ENCODE measurements around the gene FILIP1L. TPM values are rescaled to one million over a fixed set of nuclear protein-coding genes. Genes with fewer than 3 reads are reported as not detected.

FILIP1L gene
- total RNA-seq, 2 experiments from 2014 or later, result 0.25 to 0.44 TPM

DNA sequence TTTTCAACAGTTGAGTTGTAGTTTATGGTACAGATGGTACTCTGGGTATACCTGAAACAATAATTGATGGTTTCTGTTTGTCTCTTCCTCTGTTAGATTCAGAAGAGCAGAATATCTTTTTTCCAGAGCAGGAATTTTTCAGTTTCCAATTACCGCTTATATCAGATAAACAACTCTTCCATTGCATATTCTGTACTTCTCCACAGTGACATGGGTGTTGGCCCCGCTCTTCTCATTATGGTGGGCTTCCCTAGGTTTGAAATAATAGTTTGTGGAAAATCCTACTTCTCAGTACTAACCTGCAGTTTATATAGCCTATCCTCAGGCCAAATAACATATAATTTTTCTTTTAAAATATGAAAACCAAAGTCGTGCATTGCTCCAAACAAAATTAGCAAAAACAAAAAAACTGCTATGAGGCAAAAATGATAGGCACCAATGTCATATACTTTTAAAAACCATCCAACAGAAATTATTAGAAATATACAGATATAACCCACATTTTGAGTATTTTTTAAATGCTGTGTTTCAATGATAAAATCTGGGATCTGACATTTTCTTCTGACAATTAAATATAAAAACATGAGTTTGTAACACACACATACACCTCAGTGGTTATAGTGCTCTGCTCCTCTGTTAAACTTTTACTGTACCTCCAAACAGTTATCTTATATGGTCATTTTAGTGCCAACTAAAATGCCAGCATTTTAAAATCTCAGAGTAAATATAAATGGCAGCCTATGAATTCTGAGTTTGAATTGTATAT is 239.9 kb downstream of the FILIP1L start:
- ChIA-PET POLR2A (no interaction called here), CTCF (no interaction called here)
- peaks cover 25% of the 10 kb centered on the region for H3K4me1 Mint-ChIP-seq
- no peak overlapping the region for H3K27ac Mint-ChIP-seq
- H3K9me3 Mint-ChIP-seq, result no peaks in the 10 kb centered on the region
- H3K27me3 Mint-ChIP-seq, result peaks cover 36% of the 10 kb centered on the region
- H3K36me3 Mint-ChIP-seq (ENCODE audit: low read depth), result peaks cover 4% of the 10 kb centered on the region
- H3K4me3 Mint-ChIP-seq, result no peak overlapping the region
- no peak for DNase-seq

DNA sequence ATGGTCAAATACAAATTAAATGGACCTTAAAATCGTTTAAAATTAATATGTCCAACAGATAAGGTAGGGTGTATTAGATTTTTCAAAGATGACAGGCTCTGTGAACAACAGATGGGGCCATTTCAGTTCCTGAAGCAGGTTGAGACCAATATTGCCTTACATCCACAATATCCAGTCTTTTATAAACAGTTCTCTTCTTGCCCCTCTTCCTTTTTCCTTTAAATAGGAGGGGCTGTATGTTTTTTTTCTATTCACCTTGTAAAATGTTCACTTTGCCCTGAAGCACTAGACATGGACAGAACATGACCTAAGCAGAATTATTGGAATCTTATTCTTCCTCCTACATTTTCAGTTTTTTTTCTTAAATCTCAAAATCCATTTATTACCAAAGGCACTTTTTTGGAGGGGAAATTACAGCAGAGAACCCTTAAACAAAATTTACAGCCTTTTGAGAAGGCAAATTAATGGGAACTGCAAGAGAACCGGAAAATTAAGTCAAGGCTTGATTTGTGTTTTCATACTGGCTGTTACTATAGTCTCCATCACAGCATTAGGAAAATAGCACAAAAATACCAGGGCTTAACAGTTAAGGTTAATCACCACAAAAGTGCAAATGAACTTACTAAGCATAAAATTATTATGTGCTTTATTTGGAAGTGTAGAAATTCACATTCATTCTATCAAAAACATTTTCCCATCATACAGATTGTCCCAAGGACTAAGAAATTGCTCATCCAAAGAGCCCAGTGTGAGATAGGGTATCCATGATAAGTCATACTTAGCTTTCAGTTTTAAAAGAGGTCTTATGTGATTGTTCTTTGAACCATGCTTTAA is 240.8 kb downstream of the FILIP1L start:
- Mint-ChIP-seq H3K4me3 (no peak overlapping the region), H3K27me3 (peaks cover 35% of the 10 kb centered on the region), H3K9me3 (no peaks in the 10 kb centered on the region), H3K27ac (no peak overlapping the region), H3K36me3 (ENCODE audit: low read depth) (peaks cover 8% of the 10 kb centered on the region), H3K4me1 (peaks cover 30% of the 10 kb centered on the region)
- no peak for DNase-seq
- POLR2A ChIA-PET, result no interaction called here
- CTCF ChIA-PET, result no interaction called here

DNA sequence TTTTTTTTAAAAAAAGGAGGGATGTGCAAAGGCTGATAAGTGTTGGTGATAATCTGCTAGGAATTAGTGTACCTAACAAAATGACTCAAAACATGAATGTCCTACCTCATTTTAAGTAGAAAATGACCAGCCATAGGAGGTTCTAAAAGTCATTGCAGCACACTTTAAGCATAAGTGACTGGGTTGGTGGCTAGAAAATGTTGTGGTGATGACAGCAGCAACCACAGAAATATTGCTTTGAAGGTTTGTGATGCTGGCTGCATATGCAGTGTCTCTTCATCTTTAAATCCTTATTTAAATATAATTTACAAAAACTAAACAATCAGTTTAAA is 241.4 kb downstream of the FILIP1L start:
- no peak overlapping the region for H3K27ac Mint-ChIP-seq
- peaks cover 36% of the 10 kb centered on the region for H3K4me1 Mint-ChIP-seq
- CTCF ChIA-PET, result no interaction called here
- peaks cover 8% of the 10 kb centered on the region for H3K36me3 Mint-ChIP-seq (ENCODE audit: low read depth)
- H3K27me3 Mint-ChIP-seq, result peaks cover 30% of the 10 kb centered on the region
- no peak overlapping the region for H3K4me3 Mint-ChIP-seq
- peak; percentile 31 for DNase-seq
- POLR2A ChIA-PET, result no interaction called here
- H3K9me3 Mint-ChIP-seq, result no peaks in the 10 kb centered on the region

- H3K27me3 Mint-ChIP-seq, result peaks cover 22% of the 10 kb centered on the region
- no peak overlapping the region for H3K27ac Mint-ChIP-seq
- H3K36me3 Mint-ChIP-seq (ENCODE audit: low read depth), result peaks cover 8% of the 10 kb centered on the region
- no peaks in the 10 kb centered on the region for H3K9me3 Mint-ChIP-seq
- no peak overlapping the region for H3K4me3 Mint-ChIP-seq
- POLR2A ChIA-PET, result no interaction called here
- CTCF ChIA-PET, result no interaction called here
- DNase-seq, result no peak
- H3K4me1 Mint-ChIP-seq, result peaks cover 49% of the 10 kb centered on the region
These were observed 242.9 kb downstream of the FILIP1L start for GRCh38 chr3:99871231-99872045.

DNA sequence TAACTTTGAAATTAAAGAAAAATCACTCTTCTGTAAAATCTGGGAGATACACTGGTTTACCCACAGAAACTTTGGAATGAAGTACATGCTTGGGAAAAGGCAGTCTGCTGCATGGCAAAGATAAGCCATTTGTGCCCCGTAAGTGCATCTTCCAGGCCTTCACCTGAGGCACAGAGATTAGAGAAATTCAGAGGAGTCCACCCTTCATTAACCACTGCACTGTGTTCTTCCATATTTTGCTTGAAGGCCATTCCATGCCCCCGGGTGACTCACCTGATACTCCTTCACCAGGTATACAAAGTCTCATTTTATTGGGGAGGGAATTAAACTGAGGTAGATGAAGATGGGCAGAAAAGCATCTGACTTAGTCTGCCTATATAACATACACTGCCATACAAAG is 243.6 kb downstream of the FILIP1L start:
- H3K36me3 Mint-ChIP-seq (ENCODE audit: low read depth), result peaks cover 8% of the 10 kb centered on the region
- no peak for DNase-seq
- no peak overlapping the region for H3K27ac Mint-ChIP-seq
- peaks cover 54% of the 10 kb centered on the region for H3K4me1 Mint-ChIP-seq
- H3K9me3 Mint-ChIP-seq, result no peaks in the 10 kb centered on the region
- H3K27me3 Mint-ChIP-seq, result peaks cover 19% of the 10 kb centered on the region
- ChIA-PET POLR2A (no interaction called here), CTCF (interaction anchor here (1.0 kb wide), 1 partner anchor 80 kb away, joined by 3 read pairs; no protein-coding TSS in a partner anchor)
- no peak overlapping the region for H3K4me3 Mint-ChIP-seq

DNA sequence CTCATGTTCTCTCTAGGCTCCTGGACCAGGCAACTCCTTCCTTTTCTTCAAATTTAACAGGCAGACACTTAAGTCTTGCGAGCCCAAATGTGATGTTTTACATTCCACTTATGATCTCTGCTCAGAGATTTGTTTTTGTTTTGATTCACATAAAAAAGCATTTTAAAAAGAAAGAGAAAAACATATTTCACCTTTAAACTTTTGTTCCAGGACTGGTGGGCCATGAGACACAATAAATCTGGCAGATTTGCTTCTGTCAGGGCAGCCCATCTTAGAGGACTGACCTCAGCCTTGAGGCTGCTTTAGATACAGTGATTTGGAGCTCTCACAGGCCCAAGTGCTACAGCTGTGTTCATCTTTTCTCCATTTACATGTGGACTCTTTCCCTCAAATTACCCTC is 244.7 kb downstream of the FILIP1L start:
- CTCF ChIA-PET, result interaction anchor here (1.1 kb wide), 1 partner anchor 10 kb away, joined by 3 read pairs; no protein-coding TSS in a partner anchor
- H3K4me3 Mint-ChIP-seq, result no peak overlapping the region

DNA sequence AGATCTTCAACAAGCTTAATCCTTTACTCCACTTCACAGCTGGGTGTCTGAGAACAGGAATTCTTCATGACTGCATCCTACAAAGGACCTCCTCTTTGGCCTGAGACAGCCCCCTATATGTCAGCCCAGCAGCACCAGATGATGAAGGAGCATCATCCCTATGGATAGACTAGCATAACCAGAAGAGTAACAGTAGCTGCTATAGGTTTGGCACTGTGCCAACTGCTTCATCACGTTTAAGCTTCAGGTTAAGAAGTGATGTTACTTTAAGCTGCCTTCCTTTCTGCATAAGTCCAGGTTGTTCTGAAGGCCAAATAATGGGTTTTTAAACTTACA is 246.0 kb downstream of the FILIP1L start:
- Mint-ChIP-seq H3K36me3 (ENCODE audit: low read depth) (peaks cover 6% of the 10 kb centered on the region), H3K27me3 (peaks cover 4% of the 10 kb centered on the region), H3K9me3 (no peaks in the 10 kb centered on the region), H3K4me1 (peaks cover 57% of the 10 kb centered on the region), H3K27ac (no peak overlapping the region), H3K4me3 (no peak overlapping the region)
- peak; percentile 29 for DNase-seq
- POLR2A ChIA-PET, result no interaction called here
- CTCF ChIA-PET, result interaction anchor here (0.6 to 2.1 kb wide), 3 partner anchors 10 to 25 kb away, joined by 3 to 7 read pairs (median 6); no protein-coding TSS in a partner anchor

More for the DNA sequence above, 244.7 kb downstream of the FILIP1L start:
- Mint-ChIP-seq H3K4me1 (peaks cover 54% of the 10 kb centered on the region), H3K27me3 (peaks cover 14% of the 10 kb centered on the region), H3K27ac (no peak overlapping the region), H3K36me3 (ENCODE audit: low read depth) (peaks cover 8% of the 10 kb centered on the region), H3K9me3 (no peaks in the 10 kb centered on the region)
- no peak for DNase-seq
- POLR2A ChIA-PET, result no interaction called here

- ChIA-PET POLR2A (no interaction called here), CTCF (interaction anchor here (0.9 to 2.1 kb wide), 4 partner anchors 10 to 201 kb away, joined by 3 to 7 read pairs (median 5); no protein-coding TSS in a partner anchor)
- peaks cover 4% of the 10 kb centered on the region for H3K27me3 Mint-ChIP-seq
- no peaks in the 10 kb centered on the region for H3K9me3 Mint-ChIP-seq
- H3K4me3 Mint-ChIP-seq, result no peak overlapping the region
- no peak for DNase-seq
- H3K4me1 Mint-ChIP-seq, result peaks cover 54% of the 10 kb centered on the region
- H3K27ac Mint-ChIP-seq, result peak overlapping the region; percentile 2
- peaks cover 6% of the 10 kb centered on the region for H3K36me3 Mint-ChIP-seq (ENCODE audit: low read depth)
These were observed 246.5 kb downstream of the FILIP1L start for GRCh38 chr3:99867594-99868310.

DNA sequence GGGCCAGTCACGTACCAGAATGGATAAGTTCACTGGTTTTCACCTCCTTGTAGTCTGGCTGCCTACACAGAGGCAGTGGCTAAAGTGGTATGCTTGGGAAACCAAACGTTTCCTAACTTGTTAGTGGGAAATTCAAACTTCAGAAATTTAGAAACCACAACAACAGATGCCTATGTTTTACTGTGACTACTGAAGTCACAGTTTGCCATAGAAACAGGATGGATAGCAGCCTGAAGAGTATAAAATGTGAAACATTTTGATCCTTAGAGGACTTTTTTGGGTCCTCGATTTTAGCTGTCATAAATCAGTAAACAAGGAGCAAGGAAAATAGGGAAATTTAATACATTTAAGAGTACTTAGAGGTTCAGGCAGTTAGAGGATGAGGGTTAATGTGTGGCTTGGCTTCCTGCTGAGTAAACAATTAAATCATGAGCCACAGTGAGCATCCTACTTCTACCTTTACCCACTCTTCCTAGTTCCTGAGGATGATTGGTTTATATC is 248.0 kb downstream of the FILIP1L start:
- H3K9me3 Mint-ChIP-seq, result no peaks in the 10 kb centered on the region
- peak overlapping the region; percentile 72 for H3K27ac Mint-ChIP-seq
- H3K27me3 Mint-ChIP-seq, result no peaks in the 10 kb centered on the region
- ChIA-PET POLR2A (no interaction called here), CTCF (interaction anchor here (1.1 kb wide), 1 partner anchor 22 kb away, joined by 5 read pairs; no protein-coding TSS in a partner anchor)
- H3K36me3 Mint-ChIP-seq (ENCODE audit: low read depth), result peaks cover 6% of the 10 kb centered on the region
- H3K4me3 Mint-ChIP-seq, result no peak overlapping the region
- peak; percentile 28 for DNase-seq
- peaks cover 45% of the 10 kb centered on the region for H3K4me1 Mint-ChIP-seq

DNA sequence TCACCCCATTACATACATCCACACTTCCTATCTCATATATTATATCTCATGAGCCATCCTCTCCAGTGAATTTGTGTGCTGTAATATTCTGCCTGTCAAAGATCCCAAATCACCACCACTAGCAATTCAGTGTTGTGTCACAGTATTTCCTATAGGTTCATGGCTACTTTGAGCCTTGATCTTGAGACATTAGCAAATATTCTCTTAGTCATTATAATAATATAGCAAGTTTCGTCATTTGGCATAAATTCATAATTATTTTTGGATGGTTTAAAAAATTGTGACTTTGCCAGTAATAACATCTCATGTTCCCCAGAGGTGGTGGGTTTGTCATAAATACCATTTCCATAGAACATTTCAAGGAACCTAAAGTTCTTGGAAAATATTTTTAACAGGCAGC is 249.0 kb downstream of the FILIP1L start:
- DNase-seq, result no peak
- no peaks in the 10 kb centered on the region for H3K27me3 Mint-ChIP-seq
- H3K9me3 Mint-ChIP-seq, result no peaks in the 10 kb centered on the region
- H3K4me1 Mint-ChIP-seq, result peaks cover 45% of the 10 kb centered on the region
- ChIA-PET CTCF (no interaction called here), POLR2A (no interaction called here)
- no peak overlapping the region for H3K4me3 Mint-ChIP-seq
- H3K27ac Mint-ChIP-seq, result no peak overlapping the region
- H3K36me3 Mint-ChIP-seq (ENCODE audit: low read depth), result peaks cover 6% of the 10 kb centered on the region

DNA sequence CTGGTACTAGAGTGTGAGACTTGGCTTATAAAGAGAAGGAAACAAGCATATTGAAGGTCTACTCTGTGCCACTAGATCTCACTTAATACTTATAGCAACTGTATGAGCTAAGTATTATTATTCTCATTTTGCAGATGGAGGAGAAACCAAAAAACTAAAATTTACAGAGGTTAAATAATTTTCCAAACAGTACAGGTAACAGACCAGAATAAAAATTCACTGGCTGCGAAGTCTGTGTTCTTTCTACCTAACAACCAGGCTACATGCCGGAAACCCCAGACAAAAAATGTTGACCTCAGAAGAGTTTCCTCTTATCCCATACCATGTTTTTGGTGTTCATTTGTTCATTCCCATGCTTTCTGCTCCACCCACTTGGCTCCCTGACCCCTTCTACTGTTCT is 250.0 kb downstream of the FILIP1L start:
- no peak overlapping the region for H3K27ac Mint-ChIP-seq
- H3K4me1 Mint-ChIP-seq, result peaks cover 45% of the 10 kb centered on the region
- POLR2A ChIA-PET, result no interaction called here
- no peaks in the 10 kb centered on the region for H3K9me3 Mint-ChIP-seq
- peaks cover 6% of the 10 kb centered on the region for H3K36me3 Mint-ChIP-seq (ENCODE audit: low read depth)
- no peak overlapping the region for H3K4me3 Mint-ChIP-seq
- no peaks in the 10 kb centered on the region for H3K27me3 Mint-ChIP-seq
- CTCF ChIA-PET, result no interaction called here
- no peak for DNase-seq

DNA sequence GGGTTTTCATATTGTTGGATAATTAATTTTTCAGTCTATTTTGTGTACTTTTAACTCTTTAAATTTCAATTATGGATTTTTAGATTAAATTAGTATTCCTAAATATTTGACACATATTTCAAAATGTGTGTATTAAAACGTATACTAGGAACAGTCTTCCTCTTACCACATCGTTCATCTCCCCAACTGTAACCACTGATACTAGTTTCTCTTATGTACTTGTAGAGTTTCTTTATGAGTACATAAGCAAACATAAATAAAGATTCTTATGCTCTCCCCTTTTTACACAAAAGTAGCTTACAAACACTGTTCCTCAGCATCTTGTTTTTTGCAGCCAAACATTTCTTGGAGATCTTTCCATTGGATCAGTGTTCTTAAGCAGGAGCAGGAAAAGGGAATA is 250.7 kb downstream of the FILIP1L start:
- CTCF ChIA-PET, result no interaction called here

More for the DNA sequence above, 250.7 kb downstream of the FILIP1L start:
- no peak overlapping the region for H3K27ac Mint-ChIP-seq
- DNase-seq, result no peak
- H3K9me3 Mint-ChIP-seq, result no peaks in the 10 kb centered on the region
- peaks cover 2% of the 10 kb centered on the region for H3K36me3 Mint-ChIP-seq (ENCODE audit: low read depth)
- POLR2A ChIA-PET, result no interaction called here
- no peaks in the 10 kb centered on the region for H3K27me3 Mint-ChIP-seq
- H3K4me1 Mint-ChIP-seq, result peaks cover 41% of the 10 kb centered on the region
- H3K4me3 Mint-ChIP-seq, result no peak overlapping the region
